HuH-7 (cell line): Measurements from ENCODE around the gene CCDC78.

Experiments
- DNase-seq: peaks from one replicate; pipeline ENCODE4 v3.0.0; 2011; ENCODE audit warnings: low spot score

The CCDC78 gene

GRCh38 chr16:736936-737481 lies 10.8 kb upstream of the CCDC78 start:
- DNase-seq = no peak

DNA sequence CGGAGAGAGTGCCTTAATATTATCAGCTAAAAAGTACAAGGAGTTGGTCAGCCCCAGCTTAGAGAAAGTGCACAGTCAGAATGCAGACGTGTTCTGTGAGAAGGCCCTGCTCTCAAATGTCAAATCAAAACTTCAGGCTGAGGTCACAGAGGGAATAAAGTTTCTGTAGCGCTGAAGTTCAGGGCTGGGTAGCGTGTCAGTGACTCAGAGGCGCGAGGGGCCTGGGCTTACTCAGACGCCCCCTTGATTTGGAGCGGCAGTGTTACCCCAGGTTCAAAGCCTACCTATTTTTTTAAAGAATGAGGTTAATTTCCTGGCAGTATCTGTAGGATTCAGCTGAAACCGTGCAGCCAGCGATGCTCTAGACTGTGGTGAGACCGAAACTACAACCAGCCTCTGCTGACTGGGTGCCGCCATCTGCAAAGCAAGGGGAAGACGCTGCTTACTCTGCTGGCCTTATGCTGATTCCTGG lies 9.8 kb upstream of the CCDC78 start:
- DNase-seq = no peak

DNA sequence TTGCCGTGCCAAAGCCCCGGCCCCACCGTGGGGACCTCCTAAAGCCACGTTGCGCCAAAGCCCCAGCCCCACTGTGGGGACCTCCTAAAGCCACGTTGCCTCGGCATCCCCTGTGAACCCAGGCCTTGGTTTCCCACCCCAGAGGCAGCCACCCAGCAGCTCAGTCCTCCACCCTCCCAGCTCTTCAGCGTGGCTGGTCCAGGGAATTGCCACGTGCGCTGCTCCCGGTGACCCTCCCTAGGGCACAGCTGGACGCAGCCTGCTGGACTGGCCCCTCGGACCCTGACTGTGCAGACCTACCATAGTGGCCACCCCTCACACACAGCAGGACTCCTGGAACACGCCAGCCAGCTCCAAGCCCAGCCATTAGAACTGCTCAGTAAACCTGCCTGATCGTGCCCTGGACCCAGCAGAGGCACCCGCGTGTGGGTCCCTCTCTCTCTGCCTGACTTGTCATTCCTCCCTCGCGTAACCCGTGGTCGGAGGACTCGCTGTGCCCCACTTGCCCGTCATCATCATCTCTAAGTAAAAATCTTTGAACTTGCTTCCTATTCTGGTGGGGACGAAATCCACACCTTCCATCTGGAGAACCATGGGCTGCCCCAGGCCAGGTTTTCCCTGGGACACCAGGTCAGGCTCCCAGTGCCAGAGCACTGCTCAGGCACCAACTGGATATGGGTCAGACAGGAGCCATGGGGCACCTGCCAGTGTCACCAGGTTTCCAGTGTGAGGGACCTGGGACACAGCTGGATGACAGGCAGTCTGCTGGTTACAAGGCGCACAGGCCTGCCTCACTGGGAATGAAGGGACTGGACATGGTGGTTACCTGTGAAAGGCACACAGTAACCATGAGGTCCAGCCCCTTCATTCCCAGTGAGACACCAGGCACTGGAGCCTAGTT lies 9.0 kb upstream of the CCDC78 start:
- DNase-seq = no peak

- DNase-seq = no peak
Observed at GRCh38 chr16:734208-734980, 8.2 kb upstream of the CCDC78 start.

GRCh38 chr16:733382-734207 lies 7.4 kb upstream of the CCDC78 start:
- no peak for DNase-seq

DNA sequence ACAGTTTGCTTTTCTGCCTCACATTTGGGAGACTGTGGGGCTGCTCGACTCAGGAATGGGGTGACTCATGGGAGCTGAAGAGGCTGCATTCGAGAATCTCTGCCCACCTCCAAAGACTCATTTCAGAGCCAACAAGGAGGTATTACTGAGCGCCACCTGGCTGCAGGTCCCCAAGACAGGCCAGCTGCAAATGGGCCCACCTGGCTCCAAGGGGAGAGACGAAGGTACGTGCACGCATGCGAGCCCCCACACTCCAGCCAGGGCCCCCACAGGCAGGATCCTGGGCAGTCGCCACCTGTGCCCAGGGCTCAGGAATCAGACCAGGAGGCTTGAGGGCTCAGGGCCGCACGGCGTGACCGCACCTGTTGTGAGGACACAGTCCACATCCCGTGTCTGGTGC lies 6.7 kb upstream of the CCDC78 start:
- no peak for DNase-seq

- DNase-seq = no peak
Observed at GRCh38 chr16:732332-732731, 6.1 kb upstream of the CCDC78 start.

DNA sequence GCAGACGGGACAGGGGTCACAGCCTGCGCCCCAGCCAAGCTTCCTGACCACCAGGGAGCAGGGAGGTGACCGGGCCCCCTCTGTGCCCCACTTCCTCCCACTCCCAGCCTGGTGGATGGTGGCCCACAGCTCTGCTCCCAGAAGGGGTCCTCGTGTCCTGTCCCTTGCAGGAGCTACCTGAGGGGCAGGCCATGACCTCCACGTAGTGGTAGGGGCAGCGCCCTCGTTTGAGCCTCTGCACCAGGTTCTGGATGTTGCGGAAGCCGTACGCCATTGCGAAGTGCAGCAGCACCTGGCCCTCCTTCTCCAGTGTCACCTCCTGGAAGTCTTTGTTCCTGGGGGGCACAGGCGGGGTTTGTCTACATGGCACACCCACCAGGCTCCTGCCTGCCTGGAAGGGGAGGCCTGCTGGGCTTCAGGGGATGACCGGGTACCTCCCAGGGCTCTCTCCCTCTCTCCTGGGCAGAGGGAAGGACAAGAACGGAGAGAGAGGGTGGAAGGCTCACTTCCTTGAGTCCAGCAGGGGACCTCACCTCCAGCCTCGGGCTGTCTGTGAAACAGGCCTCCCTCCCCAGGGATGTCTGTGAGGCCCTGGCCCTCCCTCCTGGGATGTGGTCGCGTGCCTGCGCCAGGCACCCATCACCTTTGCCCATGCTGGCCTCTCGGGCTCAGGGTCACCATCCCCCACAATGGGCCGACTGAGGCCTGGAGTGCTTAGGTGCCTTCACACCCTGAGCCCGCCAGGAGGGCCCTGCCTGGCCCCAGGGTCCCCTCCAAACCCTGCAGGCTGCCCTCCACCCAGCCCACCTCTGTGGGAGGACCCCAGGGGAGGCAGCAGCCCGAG lies 4.6 kb upstream of the CCDC78 start:
- no peak for DNase-seq

DNA sequence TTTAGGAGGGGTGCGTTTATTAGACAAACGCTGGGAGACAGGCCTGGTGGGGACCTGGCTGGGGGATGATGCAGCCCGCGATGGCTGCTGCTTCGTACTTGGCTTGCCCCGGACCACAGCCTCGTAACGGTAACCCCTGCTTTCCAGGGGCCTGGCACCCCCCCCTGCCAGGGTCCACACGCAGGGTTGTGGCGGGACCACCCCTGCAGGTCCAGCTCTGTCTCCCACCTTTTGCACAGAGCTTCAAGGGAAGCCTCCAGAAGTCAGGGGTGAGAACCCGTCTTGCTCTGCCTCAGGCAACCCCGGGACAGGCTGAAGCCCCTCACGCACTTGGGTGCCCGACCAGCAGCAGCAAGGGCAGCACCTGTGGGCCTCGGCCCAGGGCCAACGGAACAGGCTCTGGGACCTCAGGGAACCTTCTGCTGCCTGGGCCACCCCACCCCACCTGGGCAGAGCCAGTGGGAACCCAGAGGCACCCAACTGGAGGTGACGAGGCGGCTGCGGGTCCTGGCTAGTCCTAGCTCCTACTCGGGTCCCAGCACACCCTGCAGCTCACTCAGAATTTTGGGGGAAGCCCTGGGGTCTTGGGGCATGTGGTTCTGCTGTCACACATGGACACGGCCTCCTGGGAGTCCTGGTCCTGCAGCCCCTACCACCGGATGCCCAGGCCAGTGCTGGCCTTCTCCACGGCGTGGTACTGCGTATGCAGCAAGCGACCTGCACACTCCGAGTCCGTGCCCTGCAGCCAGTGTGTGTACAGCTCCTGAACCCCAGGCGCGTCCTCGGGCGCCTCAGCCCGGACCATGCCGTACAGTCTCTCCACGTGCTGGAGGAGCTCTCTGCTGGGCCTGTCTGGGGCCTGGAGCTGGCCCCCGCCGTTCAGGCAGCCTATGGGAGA lies 3.8 kb upstream of the CCDC78 start:
- DNase-seq = no peak

DNA sequence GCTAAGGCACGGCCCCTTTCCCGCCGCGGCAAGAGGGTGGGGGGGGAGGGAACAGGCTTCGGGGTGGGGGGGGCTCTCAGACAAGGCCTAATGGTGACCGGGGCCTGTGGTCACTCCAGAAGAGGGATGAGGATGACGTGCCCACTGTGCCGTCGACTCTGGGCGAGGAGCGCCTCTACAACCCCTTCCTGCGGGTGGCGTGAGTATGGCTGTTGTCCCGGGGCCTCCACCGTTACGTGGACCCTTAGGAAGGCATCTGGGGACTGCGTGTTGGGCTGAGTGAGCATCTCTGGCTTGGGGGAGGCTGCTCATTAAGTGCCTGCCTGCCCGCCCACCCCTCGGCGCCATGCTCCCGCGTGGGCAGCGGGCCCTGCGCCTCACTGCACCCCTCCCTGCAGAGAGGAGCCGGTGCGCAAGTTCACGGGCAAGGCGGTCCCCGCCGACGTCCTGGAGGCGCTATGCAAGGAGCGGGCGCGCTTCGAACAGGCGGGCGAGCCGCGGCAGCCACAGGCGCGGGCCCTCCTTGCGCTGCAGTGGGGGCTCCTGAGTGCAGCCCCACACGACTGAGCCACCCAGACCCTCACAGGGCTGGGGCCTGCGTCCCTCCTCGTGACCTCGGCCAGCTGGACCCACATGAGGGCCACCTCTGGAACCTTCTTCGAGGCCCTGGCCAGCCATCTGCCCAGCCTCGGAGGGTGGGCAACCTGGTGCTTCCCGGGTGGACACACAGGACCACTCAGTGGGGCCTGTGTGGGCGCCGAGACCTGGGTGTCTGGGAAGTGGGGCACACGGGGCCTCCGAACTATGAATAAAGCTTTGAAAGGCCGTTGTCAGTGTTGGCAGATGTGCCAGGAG lies 2.9 kb upstream of the CCDC78 start:
- no peak for DNase-seq

- DNase-seq = peak; percentile 69
Observed at GRCh38 chr16:728131-728889, 2.1 kb upstream of the CCDC78 start.

- no peak for DNase-seq
Observed at GRCh38 chr16:727291-727977, 1.2 kb upstream of the CCDC78 start.

- no peak for DNase-seq
Observed at GRCh38 chr16:726188-726437, 130 bp downstream of the CCDC78 start.

DNA sequence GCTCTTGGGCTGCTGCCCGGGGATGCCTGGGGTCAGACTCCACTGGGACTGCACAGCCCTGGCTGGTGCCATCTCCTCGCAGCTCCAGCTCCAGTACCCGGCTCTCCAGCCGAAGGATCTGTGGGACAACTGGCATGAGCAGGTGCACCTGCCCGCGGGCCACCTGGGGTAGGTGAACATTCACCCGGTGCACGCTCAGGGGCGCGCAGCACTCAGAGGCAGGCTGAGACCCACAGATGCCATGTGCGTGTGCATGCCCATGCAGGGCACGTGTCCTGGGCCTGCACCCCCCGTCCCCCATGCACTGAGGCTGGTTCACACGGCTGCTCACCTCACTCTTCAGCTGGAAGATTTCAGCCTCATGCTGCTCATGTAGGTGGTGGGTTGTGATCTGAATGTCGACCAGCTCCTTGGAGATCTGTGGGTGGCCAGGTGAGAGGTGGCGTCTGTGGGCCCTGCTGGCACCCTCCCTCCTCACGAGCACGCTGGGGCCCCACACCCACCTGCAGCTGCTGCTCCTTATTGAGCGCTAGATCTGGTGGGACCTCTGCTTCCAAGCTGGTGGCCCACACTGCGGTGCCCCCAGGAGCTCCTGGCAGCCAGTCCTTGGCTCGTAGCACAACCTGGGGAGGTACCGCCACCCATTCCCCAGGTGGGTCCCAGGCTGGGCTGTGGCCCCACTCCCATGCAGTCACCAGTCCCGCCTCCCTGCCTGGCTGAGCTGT lies 618 bp downstream of the CCDC78 start:
- no peak for DNase-seq

DNA sequence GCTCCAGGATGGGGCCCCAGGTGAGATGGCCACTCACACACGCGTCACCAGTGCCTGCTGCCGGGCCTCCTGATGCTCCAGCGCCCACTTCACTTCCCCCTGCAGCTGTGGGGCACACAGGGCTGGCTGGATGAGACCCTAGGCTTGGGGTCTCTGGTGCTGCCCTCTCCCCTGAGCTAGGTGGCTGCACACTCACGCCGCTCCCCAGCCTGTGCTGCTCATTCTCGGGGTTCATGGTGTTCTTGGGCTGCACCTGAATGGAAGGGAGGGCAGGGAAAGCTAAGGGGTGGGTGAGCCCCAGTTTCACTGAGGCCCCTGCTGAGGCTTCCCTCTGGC lies 1.2 kb downstream of the CCDC78 start:
- DNase-seq = no peak

DNA sequence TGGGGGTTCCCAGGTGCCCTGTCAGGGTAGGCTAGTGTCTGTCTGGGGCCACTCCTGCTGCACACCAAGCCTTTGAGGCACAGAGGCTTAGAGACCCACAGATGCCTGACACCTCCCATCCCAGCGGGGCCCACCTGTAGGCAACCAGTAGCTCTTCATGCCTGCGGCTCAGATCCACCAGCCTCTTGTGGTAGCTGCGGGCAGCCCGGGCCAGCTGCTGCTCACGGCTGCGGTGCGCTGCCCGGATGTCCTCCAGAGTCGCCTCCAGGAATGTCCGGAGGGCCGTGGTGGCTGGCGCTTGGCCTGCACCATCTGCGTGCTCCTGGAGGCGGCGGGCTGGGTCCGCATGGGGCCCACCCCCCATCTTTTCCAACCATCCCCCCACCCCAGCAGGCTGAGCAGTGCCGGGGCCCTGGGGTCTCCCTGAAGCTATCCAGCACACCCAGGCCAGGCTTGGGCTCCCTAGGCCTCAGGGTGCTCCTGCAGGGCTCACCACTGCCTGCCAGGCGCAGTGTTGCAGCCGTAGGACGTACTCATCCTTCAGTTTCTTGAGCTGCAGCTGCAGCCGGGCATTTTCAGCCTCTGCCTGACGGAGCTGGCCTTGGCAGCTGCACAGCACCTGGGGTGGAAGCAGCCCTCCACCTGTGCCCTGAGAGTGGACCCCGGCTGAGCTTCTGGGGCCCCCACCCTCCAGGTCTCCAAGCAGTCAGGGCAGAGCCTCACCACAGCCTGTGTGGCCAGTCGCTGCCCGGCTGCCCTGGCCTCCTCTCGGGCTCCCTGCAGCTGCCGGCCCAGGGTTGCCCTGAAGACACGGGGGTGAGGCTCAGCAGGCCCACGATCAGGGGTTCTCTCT lies 1.8 kb downstream of the CCDC78 start:
- DNase-seq = no peak

DNA sequence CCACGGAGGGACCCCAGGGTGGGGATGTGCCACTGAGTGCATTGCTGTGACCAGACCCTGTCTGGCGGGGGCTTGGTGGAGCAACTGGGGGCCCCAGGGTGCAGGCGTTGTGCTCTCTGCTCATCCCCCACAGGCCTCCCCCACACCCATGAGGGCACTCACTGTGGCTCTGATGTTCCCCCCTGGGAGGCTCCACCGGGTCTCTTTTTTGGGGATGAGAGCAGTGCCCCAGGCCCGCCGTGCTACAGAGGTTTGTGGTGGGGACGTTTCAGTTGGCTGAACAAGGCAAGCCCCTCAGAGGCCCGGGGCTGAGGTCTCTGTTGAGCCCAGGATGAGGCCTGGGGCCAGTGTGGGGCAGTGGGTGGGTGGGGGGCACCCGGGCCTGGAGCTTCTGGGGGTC lies 2.5 kb downstream of the CCDC78 start:
- no peak for DNase-seq
